ENCODE measurements around the gene TRPV4.
"Not testable (repeated sequence)": the region's sequence is repeated elsewhere in the genome, so short reads cannot be mapped to it uniquely, and the experiment has no call there.

DNA sequence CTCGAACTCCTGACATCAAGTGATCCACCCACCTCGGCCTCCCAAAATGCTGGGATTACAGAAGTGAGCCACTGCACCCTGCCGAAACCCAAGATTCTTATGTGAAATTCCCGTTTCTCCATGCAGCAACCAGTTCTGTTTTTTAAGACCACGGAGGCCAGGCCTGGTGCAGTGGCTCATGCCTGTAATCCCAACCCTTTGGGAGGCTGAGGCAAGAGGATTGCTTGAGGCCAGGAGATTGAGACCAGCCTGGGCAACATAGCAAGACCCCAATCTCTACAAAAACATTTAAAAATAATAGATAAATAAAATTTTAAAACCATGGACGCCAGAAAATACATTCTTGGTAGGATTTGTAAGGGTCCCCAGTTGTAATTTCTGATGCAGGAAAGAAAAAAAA, 17.3 kb upstream of the TRPV4 start:
- TF ChIP-seq, protein P1, sequence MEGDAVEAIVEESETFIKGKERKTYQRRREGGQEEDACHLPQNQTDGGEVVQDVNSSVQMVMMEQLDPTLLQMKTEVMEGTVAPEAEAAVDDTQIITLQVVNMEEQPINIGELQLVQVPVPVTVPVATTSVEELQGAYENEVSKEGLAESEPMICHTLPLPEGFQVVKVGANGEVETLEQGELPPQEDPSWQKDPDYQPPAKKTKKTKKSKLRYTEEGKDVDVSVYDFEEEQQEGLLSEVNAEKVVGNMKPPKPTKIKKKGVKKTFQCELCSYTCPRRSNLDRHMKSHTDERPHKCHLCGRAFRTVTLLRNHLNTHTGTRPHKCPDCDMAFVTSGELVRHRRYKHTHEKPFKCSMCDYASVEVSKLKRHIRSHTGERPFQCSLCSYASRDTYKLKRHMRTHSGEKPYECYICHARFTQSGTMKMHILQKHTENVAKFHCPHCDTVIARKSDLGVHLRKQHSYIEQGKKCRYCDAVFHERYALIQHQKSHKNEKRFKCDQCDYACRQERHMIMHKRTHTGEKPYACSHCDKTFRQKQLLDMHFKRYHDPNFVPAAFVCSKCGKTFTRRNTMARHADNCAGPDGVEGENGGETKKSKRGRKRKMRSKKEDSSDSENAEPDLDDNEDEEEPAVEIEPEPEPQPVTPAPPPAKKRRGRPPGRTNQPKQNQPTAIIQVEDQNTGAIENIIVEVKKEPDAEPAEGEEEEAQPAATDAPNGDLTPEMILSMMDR (IDR thresholded peaks at IDR 0.05): not testable (repeated sequence)
- TF ChIP-seq POLR2A (IDR thresholded peaks at IDR 0.05): not testable (repeated sequence)
